ENCODE results near the gene GLOD5. TPM values are rescaled to one million over a fixed set of nuclear protein-coding genes. Genes with fewer than 3 reads are reported as not detected.
A peak's percentile ranks its signal among the peaks of the same experiment; 100 is the strongest.

Gene GLOD5
- total RNA-seq, 1 experiment from 2014 or later: not detected

DNA sequence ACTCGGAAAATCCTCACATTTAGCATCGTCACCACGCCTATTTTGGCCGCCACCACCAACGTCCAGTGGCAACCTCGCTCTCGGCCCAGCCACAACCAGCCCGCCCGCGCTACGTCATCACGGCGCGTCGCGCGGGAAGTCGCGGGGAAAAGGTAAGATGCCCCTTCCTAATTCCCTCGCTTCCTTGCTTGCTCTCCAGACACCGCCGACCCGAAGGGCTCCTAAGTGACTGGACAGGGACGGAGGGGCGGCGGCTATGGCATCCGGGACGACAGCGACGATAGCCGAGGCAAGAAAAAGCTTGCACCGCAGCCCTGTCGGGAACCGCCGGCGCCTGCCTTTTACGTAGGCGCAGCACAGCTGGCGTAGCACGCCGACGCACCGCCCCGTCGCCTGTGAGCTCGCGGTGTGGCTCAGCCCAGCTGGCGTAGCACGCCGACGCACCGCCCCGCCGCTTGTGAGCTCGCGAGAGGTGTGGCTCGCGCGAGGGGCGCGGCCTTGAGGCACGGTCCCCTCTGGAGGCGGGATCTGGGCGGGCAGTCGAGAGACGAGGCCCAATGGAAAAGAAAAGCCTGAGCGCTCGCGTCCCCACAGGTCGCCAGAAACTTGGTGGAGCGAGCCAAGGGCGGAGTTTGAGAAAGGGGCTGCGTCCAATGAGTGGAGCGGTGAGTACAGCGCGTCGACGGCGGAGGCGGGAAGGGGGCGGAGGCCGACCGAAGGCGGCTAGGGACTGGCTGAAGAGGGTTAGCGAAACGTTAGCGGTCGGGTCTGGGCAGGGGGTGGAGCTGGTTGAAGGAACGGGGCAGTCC is 39.9 kb downstream of the GLOD5 start, which contains the start of gene HDAC6:
HDAC6 (plus strand) TSS at position 788 of the 809 bp plus-strand sequence. CDS start 626 bp downstream, outside the sequence.
- peak within 1 kb of the TSS; percentile 58 for H2BK5ac ChIP-seq (ENCODE audit: insufficient read length, low read length)
- H3K14ac ChIP-seq (ENCODE audit: insufficient read depth, low read length): peak within 1 kb of the TSS; percentile 99
- no peaks in the 10 kb centered on the region for H3K4me1 ChIP-seq (ENCODE audit: insufficient read depth, low read length)
- H3K27ac ChIP-seq (ENCODE audit: insufficient read length, low read depth, low read length): peak within 1 kb of the TSS; percentile 73
- peaks cover 3% of the 10 kb centered on the region for H3K23me2 ChIP-seq (ENCODE audit: insufficient read length, low read depth, low read length, poor library complexity, severe bottlenecking)
- H3K79me2 ChIP-seq (ENCODE audit: insufficient read depth, low read length): no peaks in the 10 kb centered on the region
- peak within 1 kb of the TSS; percentile 93 for H2BK120ac ChIP-seq (ENCODE audit: low read depth, low read length, poor library complexity, severe bottlenecking)
- H3K9me3 ChIP-seq (ENCODE audit: control insufficient read depth, low read depth, low read length): no peaks in the 10 kb centered on the region
- Mint-ChIP-seq H3K4me1 (peaks cover 5 to 12% of the 10 kb centered on the region in 2 experiments), H3K27ac (peak within 1 kb of the TSS; percentile 99 to 100 (median 99)), H3K36me3 (ENCODE audit: insufficient read depth in 1 of 3, low read depth in 3 of 3) (peaks cover 18 to 33% (median 31%) of the 10 kb centered on the region in 3 experiments), H3K9me3 (peaks cover 73 to 74% of the 10 kb centered on the region in 2 experiments), H3K27me3 (ENCODE audit: low read depth) (no peaks in the 10 kb centered on the region), H3K4me3 (peak within 1 kb of the TSS; percentile 88 to 95)
- H4K20me1 ChIP-seq (ENCODE audit: control insufficient read depth, insufficient read depth, insufficient read length): no peaks in the 10 kb centered on the region
- H3K56ac ChIP-seq (ENCODE audit: insufficient read length, low read depth, low read length): no peak within 1 kb of the TSS
- no peak within 1 kb of the TSS for H2BK20ac ChIP-seq (ENCODE audit: low read depth, low read length, poor library complexity, severe bottlenecking)
- H3K18ac ChIP-seq (ENCODE audit: insufficient read length, low read depth, low read length): peak within 1 kb of the TSS; percentile 98
- H3K79me1 ChIP-seq (ENCODE audit: insufficient read depth, low read depth, low read length, poor library complexity, severe bottlenecking): no peaks in the 10 kb centered on the region
- peak within 1 kb of the TSS; percentile 87 for H3K4me2 ChIP-seq (ENCODE audit: insufficient read depth, insufficient read length, low read length)
- no peak within 1 kb of the TSS; the same call in 1 of the 2 replicates for H3K4ac ChIP-seq (ENCODE audit: low read depth, low read length)
- H3T11ph ChIP-seq (ENCODE audit: low read length): no peak within 1 kb of the TSS
- TF ChIP-seq, protein P1, sequence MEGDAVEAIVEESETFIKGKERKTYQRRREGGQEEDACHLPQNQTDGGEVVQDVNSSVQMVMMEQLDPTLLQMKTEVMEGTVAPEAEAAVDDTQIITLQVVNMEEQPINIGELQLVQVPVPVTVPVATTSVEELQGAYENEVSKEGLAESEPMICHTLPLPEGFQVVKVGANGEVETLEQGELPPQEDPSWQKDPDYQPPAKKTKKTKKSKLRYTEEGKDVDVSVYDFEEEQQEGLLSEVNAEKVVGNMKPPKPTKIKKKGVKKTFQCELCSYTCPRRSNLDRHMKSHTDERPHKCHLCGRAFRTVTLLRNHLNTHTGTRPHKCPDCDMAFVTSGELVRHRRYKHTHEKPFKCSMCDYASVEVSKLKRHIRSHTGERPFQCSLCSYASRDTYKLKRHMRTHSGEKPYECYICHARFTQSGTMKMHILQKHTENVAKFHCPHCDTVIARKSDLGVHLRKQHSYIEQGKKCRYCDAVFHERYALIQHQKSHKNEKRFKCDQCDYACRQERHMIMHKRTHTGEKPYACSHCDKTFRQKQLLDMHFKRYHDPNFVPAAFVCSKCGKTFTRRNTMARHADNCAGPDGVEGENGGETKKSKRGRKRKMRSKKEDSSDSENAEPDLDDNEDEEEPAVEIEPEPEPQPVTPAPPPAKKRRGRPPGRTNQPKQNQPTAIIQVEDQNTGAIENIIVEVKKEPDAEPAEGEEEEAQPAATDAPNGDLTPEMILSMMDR (conservative IDR thresholded peaks at IDR 0.05): no peak
- H2AK5ac ChIP-seq (ENCODE audit: insufficient read length, low read length): no peak within 1 kb of the TSS
- no peak within 1 kb of the TSS for H4K91ac ChIP-seq (ENCODE audit: insufficient read length, low read depth, low read length)
- no peak within 1 kb of the TSS for H2AFZ ChIP-seq (ENCODE audit: low read length)
- DNase-seq: peak; percentile 98
- H3K9ac ChIP-seq (ENCODE audit: extremely low read depth, insufficient read length, low read length): peak within 1 kb of the TSS; percentile 95
- no peak within 1 kb of the TSS for H2BK15ac ChIP-seq (ENCODE audit: low read depth, low read length)
- no peak within 1 kb of the TSS for H4K8ac ChIP-seq (replicated peaks; ENCODE audit: insufficient read length, low read depth, low read length)
- H3K23ac ChIP-seq (ENCODE audit: insufficient read length, low read depth, low read length): no peak within 1 kb of the TSS
- peak within 1 kb of the TSS; percentile 45 for H2BK12ac ChIP-seq (ENCODE audit: insufficient read length, low read depth, low read length)
- H3K27me3 ChIP-seq (ENCODE audit: insufficient read depth, low read length): no peaks in the 10 kb centered on the region
- no peak within 1 kb of the TSS for H4K5ac ChIP-seq (ENCODE audit: insufficient read length, low read depth, low read length)
- WGBS (ENCODE audit: extremely low coverage, insufficient read length, low lambda C conversion rate): no CpG with 5 or more reads among the region's 89 CpGs

All from H9 (cell line).